Liver (tissue), 9 donors: ENCODE results near the gene SUZ12. TPM values are rescaled to one million over a fixed set of nuclear protein-coding genes. Genes with fewer than 3 reads are reported as not detected.

Source experiments
- DNase-seq: peaks from one replicate; pipeline ENCODE4 v3.0.0-alpha.2; 2017; ENCODE audit warnings: low spot score
- H3K27ac ChIP-seq, 2 donors: one replicate each; pipeline ENCODE4 v1.7.0; 2013; ENCODE audit warnings: inconsistent platforms in 2 of 2, low read length in 2 of 2, control low read depth in 1 of 2, low read depth in 1 of 2, mild to moderate bottlenecking in 1 of 2
- H3K27me3 ChIP-seq, 4 donors: one replicate each; pipeline versions ENCODE4 v1.6.1 to v1.7.0; 2013; ENCODE audit warnings: low read length in 3 of 4, inconsistent platforms in 1 of 4, mild to moderate bottlenecking in 1 of 4, moderate library complexity in 1 of 4; ENCODE audit not compliant: control insufficient read depth in 4 of 4, insufficient read depth in 4 of 4
- H3K36me3 ChIP-seq, 4 donors: one replicate each; pipeline versions ENCODE4 v1.6.1 to v1.7.0; 2013; ENCODE audit warnings: low read length in 3 of 4, mild to moderate bottlenecking in 3 of 4, low read depth in 1 of 4, moderate library complexity in 1 of 4; ENCODE audit not compliant: control insufficient read depth in 4 of 4, insufficient read depth in 3 of 4
- H3K4me1 ChIP-seq, 4 donors: one replicate each; pipeline versions ENCODE4 v1.6.1 to v1.7.0; 2013; ENCODE audit warnings: low read length in 3 of 4, mild to moderate bottlenecking in 3 of 4, moderate library complexity in 1 of 4; ENCODE audit not compliant: control insufficient read depth in 4 of 4, insufficient read depth in 4 of 4
- H3K4me3 ChIP-seq, 3 donors: one replicate each; pipeline versions ENCODE4 v1.6.1 to v1.7.0; 2013; ENCODE audit warnings: low read length in 3 of 3, control low read depth in 1 of 3, low read depth in 1 of 3, mild to moderate bottlenecking in 1 of 3
- H3K9ac ChIP-seq, 2 donors: one replicate each; pipeline ENCODE4 v1.7.0; 2013; ENCODE audit warnings: low read length in 2 of 2, mild to moderate bottlenecking in 2 of 2, moderate library complexity in 2 of 2, control low read depth in 1 of 2, low read depth in 1 of 2
- H3K9me3 ChIP-seq, 4 donors: one replicate each; pipeline versions ENCODE4 v1.6.1 to v1.7.0; 2013; ENCODE audit warnings: low read length in 3 of 4; ENCODE audit not compliant: control insufficient read depth in 4 of 4
- GABPA ChIP-seq, 2 donors: IDR thresholded peaks in 1 of 2; conservative IDR thresholded peaks in 1 of 2; 2 replicates each; pipeline ENCODE4 v1.6.1; 2016; ENCODE audit warnings: antibody characterized with exemption in 2 of 2, mild to moderate bottlenecking in 1 of 2, moderate library complexity in 1 of 2
- NR2F2 ChIP-seq: IDR thresholded peaks from 2 replicates; pipeline ENCODE4 v1.6.1; 2016; ENCODE audit warnings: antibody characterized with exemption
- RXRA ChIP-seq, 2 donors: IDR thresholded peaks; 2 replicates each; pipeline ENCODE4 v1.6.1; 2017 to 2018; ENCODE audit warnings: antibody characterized with exemption in 2 of 2, mild to moderate bottlenecking in 1 of 2
- SP1 ChIP-seq: IDR thresholded peaks from 2 replicates; pipeline ENCODE4 v1.6.1; 2018; ENCODE audit warnings: antibody characterized with exemption, mild to moderate bottlenecking
- TAF1 ChIP-seq: conservative IDR thresholded peaks from 2 replicates; pipeline ENCODE4 v1.6.1; 2016; ENCODE audit warnings: antibody characterized with exemption, mild to moderate bottlenecking
- YY1 ChIP-seq: IDR thresholded peaks from 2 replicates; pipeline ENCODE4 v1.6.1; 2016; ENCODE audit warnings: antibody characterized with exemption, mild to moderate bottlenecking
- WGBS: extraction: QIAGEN DNeasy Blood & Tissue Kit; methylation state at CpG from one replicate; pipeline ENCODE4 v1.1.7; 2013; 5-methylcytosine and 5-hydroxymethylcytosine counted together
- polyA plus RNA-seq, 2 donors: library from polyadenylated mRNA; stranded (reverse) in 1 of 2; unstranded in 1 of 2; fragments of 200-250 nt in 1 of 2; fragments of >200 nt in 1 of 2; fragmentation: Nextera tagmentation in 1 of 2; extraction: Ambion mirVana in 1 of 2; gene quantifications; one replicate each; pipeline versions ENCODE4 v1.2.1 to v1.2.3, GENCODE V29; 2013 to 2015
- total RNA-seq, 2 donors: library from RNA; depleted of rRNA; stranded (reverse); fragments of >200 nt; gene quantifications; one replicate each; pipeline ENCODE4 v1.2.3, GENCODE V29; 2014
- TF ChIP-seq, protein P1 (sequence below): fragments of 150-350 bp; IDR thresholded peaks from 2 replicates; pipeline ENCODE4 v1.5.1; 2017; ENCODE audit warnings: improper control_type of control experiment, low read depth, low read length; ENCODE audit not compliant: missing input control
- TF ChIP-seq, protein P2 (sequence below): IDR thresholded peaks from 2 replicates; pipeline ENCODE4 v1.6.1; 2016; ENCODE audit warnings: antibody characterized with exemption, mild to moderate bottlenecking
- donor health status: healthy.
- donor health status: healthy.
- donor health status: healthy.
- donor health status: healthy.
- donor health status: healthy.

SUZ12 gene
- total and polyA plus RNA-seq, 4 donors: 5.2 to 32.4 (median 9.7) TPM

DNA sequence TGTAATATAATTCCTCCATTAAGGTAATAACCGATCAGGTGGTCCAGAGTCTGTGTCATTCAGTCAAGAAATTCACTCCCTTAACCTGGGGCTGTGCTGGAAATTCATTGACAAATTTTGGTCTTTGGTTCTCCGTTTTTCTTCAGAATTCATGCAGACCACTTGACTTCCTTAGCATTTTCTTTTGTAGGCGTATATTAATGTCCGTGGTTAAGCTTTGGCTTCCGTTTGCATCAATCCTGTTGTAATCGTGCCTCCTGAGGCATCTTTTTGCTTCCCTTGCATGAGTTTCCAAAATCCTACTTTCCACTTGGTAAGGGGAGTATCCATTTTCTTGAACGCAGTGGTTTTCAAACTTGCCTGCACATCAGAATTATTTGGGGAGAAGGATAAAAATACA lies 79.4 kb downstream of the SUZ12 start:
- H3K9me3 ChIP-seq: no peaks in the 10 kb centered on the region
- WGBS: 85% methylated on average over 7 of the region's 7 CpGs
- H3K9ac ChIP-seq: no peak overlapping the region
- H3K4me1 ChIP-seq: peaks cover 0 to 1% (median 0%) of the 10 kb centered on the region in 4 donors
- no peak overlapping the region for H3K4me3 ChIP-seq
- no peak overlapping the region for H3K27ac ChIP-seq
- H3K27me3 ChIP-seq: no peaks in the 10 kb centered on the region
- TF ChIP-seq GABPA (IDR thresholded peaks at IDR 0.05 in 1 of 2, conservative IDR thresholded peaks at IDR 0.05 in 1 of 2): no peak
- no peak for TF ChIP-seq RXRA (IDR thresholded peaks at IDR 0.05)
- TF ChIP-seq, protein P1, sequence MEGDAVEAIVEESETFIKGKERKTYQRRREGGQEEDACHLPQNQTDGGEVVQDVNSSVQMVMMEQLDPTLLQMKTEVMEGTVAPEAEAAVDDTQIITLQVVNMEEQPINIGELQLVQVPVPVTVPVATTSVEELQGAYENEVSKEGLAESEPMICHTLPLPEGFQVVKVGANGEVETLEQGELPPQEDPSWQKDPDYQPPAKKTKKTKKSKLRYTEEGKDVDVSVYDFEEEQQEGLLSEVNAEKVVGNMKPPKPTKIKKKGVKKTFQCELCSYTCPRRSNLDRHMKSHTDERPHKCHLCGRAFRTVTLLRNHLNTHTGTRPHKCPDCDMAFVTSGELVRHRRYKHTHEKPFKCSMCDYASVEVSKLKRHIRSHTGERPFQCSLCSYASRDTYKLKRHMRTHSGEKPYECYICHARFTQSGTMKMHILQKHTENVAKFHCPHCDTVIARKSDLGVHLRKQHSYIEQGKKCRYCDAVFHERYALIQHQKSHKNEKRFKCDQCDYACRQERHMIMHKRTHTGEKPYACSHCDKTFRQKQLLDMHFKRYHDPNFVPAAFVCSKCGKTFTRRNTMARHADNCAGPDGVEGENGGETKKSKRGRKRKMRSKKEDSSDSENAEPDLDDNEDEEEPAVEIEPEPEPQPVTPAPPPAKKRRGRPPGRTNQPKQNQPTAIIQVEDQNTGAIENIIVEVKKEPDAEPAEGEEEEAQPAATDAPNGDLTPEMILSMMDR: no peak
- no peak for DNase-seq
- no peaks in the 10 kb centered on the region for H3K36me3 ChIP-seq

DNA sequence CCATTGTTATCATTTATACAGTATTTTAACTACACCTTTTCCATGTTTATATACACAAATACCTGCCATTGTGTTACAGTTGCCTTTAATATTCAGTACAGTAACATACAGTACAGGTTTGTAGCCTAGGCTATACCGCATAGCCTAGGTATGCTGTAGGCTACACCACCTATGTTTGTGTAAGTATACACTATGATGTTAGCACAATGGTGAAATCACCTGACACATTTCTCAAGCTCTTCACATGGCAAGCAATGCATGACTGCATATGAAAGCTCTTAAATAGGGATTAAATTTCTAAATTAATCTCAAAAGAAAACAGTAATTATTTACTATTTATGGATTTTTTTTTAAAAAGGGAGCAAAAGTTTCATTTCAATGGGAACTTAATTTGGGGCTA lies 82.4 kb downstream of the SUZ12 start:
- Histone ChIP-seq H3K4me3 (no peak overlapping the region), H3K36me3 (peaks cover 0 to 9% (median under 1%) of the 10 kb centered on the region in 4 donors), H3K27me3 (no peaks in the 10 kb centered on the region), H3K9me3 (no peaks in the 10 kb centered on the region), H3K9ac (no peak overlapping the region), H3K4me1 (peaks cover 0 to 1% (median 0%) of the 10 kb centered on the region in 4 donors), H3K27ac (no peak overlapping the region)
- TF ChIP-seq YY1 (no peak), SP1 (no peak), NR2F2 (no peak), TAF1 (no peak), GABPA (IDR thresholded peaks at IDR 0.05 in 1 of 2, conservative IDR thresholded peaks at IDR 0.05 in 1 of 2) (no peak)
- TF ChIP-seq, protein P2, sequence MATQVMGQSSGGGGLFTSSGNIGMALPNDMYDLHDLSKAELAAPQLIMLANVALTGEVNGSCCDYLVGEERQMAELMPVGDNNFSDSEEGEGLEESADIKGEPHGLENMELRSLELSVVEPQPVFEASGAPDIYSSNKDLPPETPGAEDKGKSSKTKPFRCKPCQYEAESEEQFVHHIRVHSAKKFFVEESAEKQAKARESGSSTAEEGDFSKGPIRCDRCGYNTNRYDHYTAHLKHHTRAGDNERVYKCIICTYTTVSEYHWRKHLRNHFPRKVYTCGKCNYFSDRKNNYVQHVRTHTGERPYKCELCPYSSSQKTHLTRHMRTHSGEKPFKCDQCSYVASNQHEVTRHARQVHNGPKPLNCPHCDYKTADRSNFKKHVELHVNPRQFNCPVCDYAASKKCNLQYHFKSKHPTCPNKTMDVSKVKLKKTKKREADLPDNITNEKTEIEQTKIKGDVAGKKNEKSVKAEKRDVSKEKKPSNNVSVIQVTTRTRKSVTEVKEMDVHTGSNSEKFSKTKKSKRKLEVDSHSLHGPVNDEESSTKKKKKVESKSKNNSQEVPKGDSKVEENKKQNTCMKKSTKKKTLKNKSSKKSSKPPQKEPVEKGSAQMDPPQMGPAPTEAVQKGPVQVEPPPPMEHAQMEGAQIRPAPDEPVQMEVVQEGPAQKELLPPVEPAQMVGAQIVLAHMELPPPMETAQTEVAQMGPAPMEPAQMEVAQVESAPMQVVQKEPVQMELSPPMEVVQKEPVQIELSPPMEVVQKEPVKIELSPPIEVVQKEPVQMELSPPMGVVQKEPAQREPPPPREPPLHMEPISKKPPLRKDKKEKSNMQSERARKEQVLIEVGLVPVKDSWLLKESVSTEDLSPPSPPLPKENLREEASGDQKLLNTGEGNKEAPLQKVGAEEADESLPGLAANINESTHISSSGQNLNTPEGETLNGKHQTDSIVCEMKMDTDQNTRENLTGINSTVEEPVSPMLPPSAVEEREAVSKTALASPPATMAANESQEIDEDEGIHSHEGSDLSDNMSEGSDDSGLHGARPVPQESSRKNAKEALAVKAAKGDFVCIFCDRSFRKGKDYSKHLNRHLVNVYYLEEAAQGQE: no peak
- TF ChIP-seq, protein P1: no peak
- no peak for DNase-seq
- 98% methylated on average over 1 of the region's 1 CpG for whole genome bisulfite sequencing
